D721Med (cell line): ENCODE results near the gene CAPN10.

Experiments used
- DNase-seq: peaks from one replicate; pipeline ENCODE4 v3.0.0; 2011; ENCODE audit warnings: low spot score; ENCODE audit not compliant: insufficient read length
- FAIRE-seq: peaks from 2 replicates; lab custom pipeline; 2011; peaks lifted over from hg19 to GRCh38; lab: Jason Lieb, UNC
- CTCF ChIP-seq: IDR thresholded peaks from 2 replicates; pipeline ENCODE4 v1.5.1; 2012; ENCODE audit warnings: mild to moderate bottlenecking, control low read depth; ENCODE audit not compliant: insufficient read depth; ENCODE audit errors: missing control alignments

CAPN10 gene

DNA sequence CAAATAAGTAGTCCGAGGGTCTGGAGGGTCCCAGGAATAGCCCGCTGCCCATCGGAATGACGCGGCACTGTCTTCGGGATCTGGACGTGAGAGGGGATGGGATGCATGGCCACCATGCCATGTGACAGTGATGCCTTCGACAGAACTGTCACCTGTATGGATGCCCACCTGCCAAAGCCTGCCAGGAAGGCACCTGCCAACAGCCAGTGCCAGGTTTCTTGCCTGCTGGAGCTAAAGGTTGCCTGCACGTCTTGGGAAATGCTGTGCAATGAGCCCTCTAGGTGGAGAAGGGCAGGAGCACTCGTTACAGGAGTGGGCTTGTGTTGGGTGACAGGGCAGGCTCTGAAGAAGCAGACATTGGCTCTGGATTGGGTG is 59.3 kb downstream of the CAPN10 start:
- no peak for TF ChIP-seq CTCF
- FAIRE-seq (no peak), DNase-seq (no peak)

DNA sequence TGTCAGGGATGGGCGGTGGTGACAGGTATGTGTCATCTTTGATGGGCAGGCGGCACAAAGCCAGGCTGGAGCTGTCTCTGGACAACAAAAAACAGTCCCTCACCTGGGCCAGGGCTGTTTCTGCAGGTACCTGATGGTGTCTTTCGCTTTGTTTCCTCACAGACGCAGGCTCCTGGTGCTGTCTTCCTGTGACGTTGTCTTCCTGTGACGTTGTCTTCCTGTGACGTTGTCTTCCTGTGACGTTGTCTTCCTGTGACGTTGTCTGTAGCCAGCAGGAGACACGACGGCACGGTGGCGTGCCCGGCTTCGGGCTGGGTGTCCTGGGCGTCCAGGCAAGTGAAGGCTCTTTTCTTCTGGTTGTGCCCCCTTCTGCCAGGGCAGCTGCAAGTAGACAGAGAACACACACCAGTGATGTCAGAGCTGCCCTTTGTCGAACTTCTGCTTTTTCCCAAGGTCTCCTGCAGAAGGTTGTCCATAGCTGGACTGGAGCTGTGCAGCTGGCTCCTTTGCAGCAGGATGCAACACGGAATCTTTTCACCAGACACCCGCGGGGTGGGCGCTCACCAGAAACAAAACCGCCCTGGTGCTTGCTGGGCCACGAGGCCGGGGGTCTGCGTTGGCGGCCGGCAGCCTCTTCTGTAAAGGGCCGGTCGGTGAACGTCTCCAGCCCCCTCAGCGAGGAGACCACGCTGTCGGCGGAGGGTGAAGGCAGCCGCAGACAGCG is 59.8 kb downstream of the CAPN10 start:
- DNase-seq (peak; percentile 7), FAIRE-seq (no peak)
- TF ChIP-seq CTCF, result no peak

DNA sequence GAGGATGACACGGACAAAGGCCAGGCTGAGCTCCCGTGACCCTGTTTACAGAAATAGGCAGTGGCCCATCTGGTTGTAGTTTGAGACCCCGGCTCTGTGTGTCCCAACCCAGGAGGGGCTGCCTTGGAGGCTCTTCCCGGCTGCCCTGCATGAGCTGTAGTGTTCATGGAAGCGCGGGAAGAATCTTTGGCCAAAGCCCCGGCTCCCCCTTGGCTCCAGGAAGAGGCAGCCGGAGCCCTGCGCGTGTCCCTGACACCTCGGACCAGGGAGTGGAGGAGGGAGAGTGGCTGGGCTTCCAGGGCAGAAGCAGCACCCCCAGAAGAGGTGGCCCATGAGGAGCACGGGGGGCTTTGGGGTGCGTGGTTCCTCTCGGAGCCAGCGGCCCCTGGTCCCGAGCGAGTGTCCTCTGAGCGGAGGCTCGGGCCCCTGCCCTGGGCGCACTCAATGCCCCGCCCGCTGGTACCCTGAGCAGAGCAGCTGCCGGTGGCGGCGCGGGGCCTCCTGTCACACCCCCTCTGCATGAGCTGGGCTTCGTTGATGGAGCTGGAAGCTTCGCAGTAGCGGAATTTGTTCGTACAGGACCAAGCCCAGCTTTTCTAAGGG is 60.5 kb downstream of the CAPN10 start:
- DNase-seq (peak; percentile 1), FAIRE-seq (no peak)
- TF ChIP-seq CTCF, result no peak

DNA sequence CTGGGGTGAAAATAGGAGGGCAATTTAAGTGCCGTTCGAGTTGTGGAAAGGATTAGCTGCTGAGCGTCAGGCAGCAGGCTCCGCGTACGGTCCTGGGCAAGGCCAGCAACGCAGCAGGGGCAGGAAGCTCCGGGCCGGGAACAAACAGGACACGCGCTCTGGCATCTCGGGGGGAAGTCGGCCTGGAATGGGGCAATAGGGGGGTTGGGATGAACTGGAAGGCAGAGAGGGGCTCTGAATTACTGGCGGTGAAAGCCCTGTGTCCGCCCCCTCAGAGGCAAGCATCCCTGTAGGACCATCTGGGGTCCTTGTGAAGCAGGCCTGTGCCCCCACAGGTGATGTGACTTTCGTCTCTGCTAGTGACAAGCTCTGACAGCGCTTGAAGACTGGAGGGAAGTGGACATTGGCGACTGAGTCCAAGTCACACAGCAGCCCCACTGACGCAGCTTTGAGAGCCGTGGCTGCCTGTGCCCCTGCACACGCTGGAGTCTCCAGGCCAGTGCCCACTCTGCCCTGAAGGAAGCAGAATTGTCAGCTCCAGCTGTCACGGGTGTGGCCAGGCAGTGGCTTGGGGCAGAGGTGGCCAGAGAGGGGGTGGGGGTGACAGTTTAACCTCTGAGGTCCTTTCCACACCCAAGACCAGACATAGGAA is 61.1 kb downstream of the CAPN10 start:
- DNase-seq, result peak; percentile 7
- TF ChIP-seq CTCF, result no peak
- FAIRE-seq, result no peak

DNA sequence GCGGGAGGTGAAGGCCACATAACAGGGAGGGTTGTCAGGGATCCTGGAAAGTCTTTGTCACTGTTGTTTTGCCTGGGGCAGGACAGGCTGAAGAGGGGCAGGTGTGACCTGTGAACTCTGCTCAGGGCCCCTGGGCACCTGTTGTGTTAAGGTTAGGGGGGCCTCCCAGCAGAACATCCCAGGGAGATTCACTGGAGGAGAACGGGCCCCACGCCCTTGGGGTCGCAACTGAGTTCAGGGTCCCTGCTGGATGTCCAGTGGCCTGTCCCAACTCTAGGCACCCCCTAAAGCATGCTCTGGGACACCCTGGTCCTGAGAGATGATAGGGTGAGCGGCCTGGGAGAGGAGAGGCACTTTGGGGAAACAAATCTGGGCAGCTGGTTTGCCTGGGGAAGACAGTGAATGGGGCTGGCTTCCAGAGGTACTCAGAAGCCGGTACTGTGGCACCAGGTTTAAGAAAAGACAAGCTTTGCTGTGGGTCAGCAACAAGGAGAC is 61.7 kb downstream of the CAPN10 start:
- TF ChIP-seq CTCF, result no peak
- FAIRE-seq (no peak), DNase-seq (peak; percentile 1)
